Bronchial smooth muscle cell (primary cell): ENCODE data around the gene ENC1. TPM values are rescaled to one million over a fixed set of nuclear protein-coding genes. Genes with fewer than 3 reads are reported as not detected.

Source experiments
- total RNA-seq: library from RNA; depleted of rRNA; stranded (reverse); fragments of >200 nt; gene quantifications from 2 replicates; pipeline ENCODE4 v1.2.1, GENCODE V29; 2014

The ENC1 gene, protein sequence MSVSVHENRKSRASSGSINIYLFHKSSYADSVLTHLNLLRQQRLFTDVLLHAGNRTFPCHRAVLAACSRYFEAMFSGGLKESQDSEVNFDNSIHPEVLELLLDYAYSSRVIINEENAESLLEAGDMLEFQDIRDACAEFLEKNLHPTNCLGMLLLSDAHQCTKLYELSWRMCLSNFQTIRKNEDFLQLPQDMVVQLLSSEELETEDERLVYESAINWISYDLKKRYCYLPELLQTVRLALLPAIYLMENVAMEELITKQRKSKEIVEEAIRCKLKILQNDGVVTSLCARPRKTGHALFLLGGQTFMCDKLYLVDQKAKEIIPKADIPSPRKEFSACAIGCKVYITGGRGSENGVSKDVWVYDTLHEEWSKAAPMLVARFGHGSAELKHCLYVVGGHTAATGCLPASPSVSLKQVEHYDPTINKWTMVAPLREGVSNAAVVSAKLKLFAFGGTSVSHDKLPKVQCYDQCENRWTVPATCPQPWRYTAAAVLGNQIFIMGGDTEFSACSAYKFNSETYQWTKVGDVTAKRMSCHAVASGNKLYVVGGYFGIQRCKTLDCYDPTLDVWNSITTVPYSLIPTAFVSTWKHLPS
- 11.7 and 14.5 TPM in 2 replicates for total RNA-seq

DNA sequence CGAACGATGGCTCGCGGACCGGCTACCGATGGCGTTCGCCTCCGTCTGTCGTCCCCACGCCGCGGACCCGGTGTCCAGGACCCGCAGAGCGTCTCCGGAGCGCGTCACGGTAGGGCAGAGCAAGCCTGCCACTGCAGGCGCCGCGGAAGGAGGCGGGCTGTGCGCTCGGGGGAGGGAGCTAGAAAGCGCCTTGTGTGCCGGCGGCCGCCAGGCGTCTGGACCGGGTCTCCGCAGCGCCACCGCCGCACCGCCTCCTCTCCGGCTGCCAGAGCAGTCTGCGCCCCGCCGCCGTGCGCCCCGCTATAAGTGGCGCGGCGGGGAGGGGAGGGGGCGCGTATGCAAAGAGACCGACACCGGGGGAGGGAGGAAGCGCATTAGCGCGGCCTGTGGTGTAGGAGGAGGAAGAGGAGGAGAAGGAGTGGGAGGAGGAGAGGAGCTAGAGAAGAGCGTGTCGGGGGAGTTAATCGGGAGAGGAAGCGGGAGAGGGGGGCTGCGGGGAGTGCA, at the start of gene ENC1:
TSS of gene ENC1 (minus strand) at position 279 of the 504 bp plus-strand sequence. CDS start 4,243 bp downstream, outside the sequence.

DNA sequence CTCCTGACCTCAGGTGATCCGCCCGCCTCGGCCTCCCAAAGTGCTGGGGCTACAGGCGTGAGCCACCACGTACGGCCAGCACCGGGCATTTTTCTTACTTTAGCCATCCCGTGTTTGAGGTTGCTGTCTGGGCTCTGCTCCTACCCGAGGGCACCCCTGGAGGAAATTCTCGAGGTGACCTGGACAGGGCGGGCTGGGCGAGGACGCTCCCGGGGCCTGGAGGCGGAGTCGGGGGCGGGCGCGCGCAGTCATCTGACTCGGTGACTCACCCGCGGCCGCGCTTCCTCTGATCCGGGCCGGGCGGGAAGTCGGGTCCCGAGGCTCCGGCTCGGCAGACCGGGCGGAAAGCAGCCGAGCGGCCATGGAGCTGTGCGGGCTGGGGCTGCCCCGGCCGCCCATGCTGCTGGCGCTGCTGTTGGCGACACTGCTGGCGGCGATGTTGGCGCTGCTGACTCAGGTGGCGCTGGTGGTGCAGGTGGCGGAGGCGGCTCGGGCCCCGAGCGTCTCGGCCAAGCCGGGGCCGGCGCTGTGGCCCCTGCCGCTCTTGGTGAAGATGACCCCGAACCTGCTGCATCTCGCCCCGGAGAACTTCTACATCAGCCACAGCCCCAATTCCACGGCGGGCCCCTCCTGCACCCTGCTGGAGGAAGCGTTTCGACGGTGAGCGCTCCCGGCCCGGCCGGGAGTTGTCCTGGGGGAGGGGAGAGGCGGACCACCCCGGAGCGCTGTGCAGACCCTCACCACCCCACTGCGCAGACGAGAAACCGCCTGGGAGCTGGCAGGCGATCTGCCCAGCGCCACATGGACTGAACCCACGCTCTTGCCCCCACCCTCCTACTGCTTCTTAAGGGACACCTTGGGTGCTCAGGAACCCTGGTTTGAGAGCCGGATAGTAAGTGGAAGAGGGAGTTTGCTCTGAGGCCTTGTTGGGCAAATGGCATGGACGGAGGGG, 44.6 kb upstream of the ENC1 start, which contains the start of gene HEXB:
TSS of gene HEXB (plus strand) at position 334 of the 952 bp plus-strand sequence. CDS start at position 362, 28 bp downstream.

Other genes with a start within 250 kb of the ENC1 start
- gene HEXB, start 44.5 kb upstream of the ENC1 start, total RNA-seq = 334 and 613 TPM in 2 replicates
- gene GFM2, start 126.4 kb upstream of the ENC1 start, total RNA-seq = 26.4 and 27.4 TPM in 2 replicates
- gene NSA2, start 126.5 kb upstream of the ENC1 start, total RNA-seq = 97.4 and 115 TPM in 2 replicates
- 0.16 and 0.17 TPM in 2 replicates for gene FAM169A, start 225.7 kb upstream of the ENC1 start, total RNA-seq